Mucosa of rectum (tissue), 2 donors: Measurements from ENCODE around the gene GRM1.

Source experiments
- H3K27ac ChIP-seq, 2 donors: one replicate each; pipeline ENCODE4 v1.7.0; 2013; ENCODE audit warnings: inconsistent platforms in 2 of 2, low read depth in 2 of 2, low read length in 2 of 2
- H3K27me3 ChIP-seq, 2 donors: one replicate each; pipeline ENCODE4 v1.7.0; 2013; ENCODE audit warnings: low read length in 2 of 2; ENCODE audit not compliant: control insufficient read depth in 2 of 2, insufficient read depth in 2 of 2
- H3K36me3 ChIP-seq, 2 donors: one replicate each; pipeline ENCODE4 v1.7.0; 2013; ENCODE audit warnings: low read length in 2 of 2; ENCODE audit not compliant: control insufficient read depth in 2 of 2, insufficient read depth in 2 of 2
- H3K4me1 ChIP-seq, 2 donors: one replicate each; pipeline ENCODE4 v1.7.0; 2013; ENCODE audit warnings: low read length in 2 of 2, mild to moderate bottlenecking in 1 of 2; ENCODE audit not compliant: control insufficient read depth in 2 of 2, insufficient read depth in 2 of 2
- H3K4me3 ChIP-seq, 2 donors: one replicate each; pipeline ENCODE4 v1.7.0; 2013; ENCODE audit warnings: low read length in 2 of 2
- H3K9ac ChIP-seq, 2 donors: one replicate each; pipeline ENCODE4 v1.7.0; 2013; ENCODE audit warnings: low read length in 2 of 2, low read depth in 1 of 2, mild to moderate bottlenecking in 1 of 2
- H3K9me3 ChIP-seq, 2 donors: one replicate each; pipeline ENCODE4 v1.7.0; 2013; ENCODE audit warnings: low read length in 2 of 2; ENCODE audit not compliant: control insufficient read depth in 2 of 2
- donor health status: healthy.
- donor health status: Normal muscosa, but diverticular disease.

The GRM1 gene

DNA sequence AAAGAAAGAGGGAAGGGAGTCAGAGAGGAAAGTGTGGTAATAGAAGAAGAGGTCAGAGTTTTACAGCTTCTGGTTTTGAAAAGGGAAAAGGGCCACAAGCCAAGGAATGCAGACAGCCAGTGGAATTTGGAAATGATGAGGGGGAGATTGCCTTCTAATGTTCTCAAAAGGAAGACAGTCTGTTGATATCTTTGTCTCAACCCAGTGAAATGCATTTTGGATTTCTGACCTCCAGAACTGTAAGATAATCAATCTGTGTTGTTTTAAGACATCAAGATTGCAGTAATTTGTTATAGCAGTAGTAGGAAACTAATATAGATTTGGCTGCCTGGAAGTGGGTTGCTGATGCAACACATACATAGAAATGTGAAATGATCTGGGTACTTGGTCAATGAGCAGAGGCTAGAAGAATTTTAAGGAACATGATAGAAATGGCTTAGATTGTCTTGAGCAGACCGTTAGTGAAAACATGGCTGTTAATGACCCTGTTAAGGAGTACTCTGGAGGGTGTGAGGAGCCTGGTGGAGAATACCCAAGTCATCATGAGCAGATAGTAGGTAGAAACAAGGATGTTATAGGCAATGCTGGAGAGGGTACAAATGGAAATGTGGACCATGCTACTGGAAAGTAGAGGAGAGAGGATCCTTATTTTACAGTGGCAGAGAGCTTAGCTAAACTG is 259.0 kb downstream of the GRM1 start:
- Histone ChIP-seq H3K27ac (no peak overlapping the region), H3K4me1 (no peaks in the 10 kb centered on the region)

GRCh38 chr6:146289816-146290588 is 261.1 kb downstream of the GRM1 start:
- Histone ChIP-seq H3K4me1 (no peaks in the 10 kb centered on the region), H3K9ac (no peak overlapping the region), H3K9me3 (no peaks in the 10 kb centered on the region), H3K27me3 (no peaks in the 10 kb centered on the region), H3K36me3 (no peaks in the 10 kb centered on the region), H3K4me3 (no peak overlapping the region), H3K27ac (no peak overlapping the region)

More for the DNA sequence above, 259.0 kb downstream of the GRM1 start:
- H3K27me3 ChIP-seq = no peaks in the 10 kb centered on the region
- no peak overlapping the region for H3K4me3 ChIP-seq
- H3K36me3 ChIP-seq = no peaks in the 10 kb centered on the region
- no peak overlapping the region for H3K9ac ChIP-seq
- no peaks in the 10 kb centered on the region for H3K9me3 ChIP-seq

- Histone ChIP-seq H3K27ac (no peak overlapping the region), H3K9ac (no peak overlapping the region), H3K36me3 (no peaks in the 10 kb centered on the region), H3K4me3 (no peak overlapping the region), H3K4me1 (no peaks in the 10 kb centered on the region), H3K27me3 (no peaks in the 10 kb centered on the region), H3K9me3 (no peaks in the 10 kb centered on the region)
Measured at GRCh38 chr6:146290589-146290901, 261.7 kb downstream of the GRM1 start.

GRCh38 chr6:146292506-146292905 is 263.6 kb downstream of the GRM1 start:
- H3K9me3 ChIP-seq = no peaks in the 10 kb centered on the region
- no peaks in the 10 kb centered on the region for H3K36me3 ChIP-seq
- H3K4me1 ChIP-seq = no peaks in the 10 kb centered on the region
- no peaks in the 10 kb centered on the region for H3K27me3 ChIP-seq
- H3K9ac ChIP-seq = no peak overlapping the region
- H3K27ac ChIP-seq = no peak overlapping the region
- no peak overlapping the region for H3K4me3 ChIP-seq

- Histone ChIP-seq H3K9ac (no peak overlapping the region), H3K36me3 (no peaks in the 10 kb centered on the region), H3K27me3 (no peaks in the 10 kb centered on the region), H3K4me3 (no peak overlapping the region), H3K9me3 (no peaks in the 10 kb centered on the region), H3K27ac (no peak overlapping the region), H3K4me1 (no peaks in the 10 kb centered on the region)
Measured at GRCh38 chr6:146295695-146296094, 266.8 kb downstream of the GRM1 start.

- Histone ChIP-seq H3K36me3 (no peaks in the 10 kb centered on the region), H3K4me1 (no peaks in the 10 kb centered on the region), H3K27ac (no peak overlapping the region), H3K9me3 (no peaks in the 10 kb centered on the region), H3K4me3 (no peak overlapping the region), H3K9ac (no peak overlapping the region), H3K27me3 (no peaks in the 10 kb centered on the region)
Measured at GRCh38 chr6:146297815-146298214, 269.0 kb downstream of the GRM1 start.

DNA sequence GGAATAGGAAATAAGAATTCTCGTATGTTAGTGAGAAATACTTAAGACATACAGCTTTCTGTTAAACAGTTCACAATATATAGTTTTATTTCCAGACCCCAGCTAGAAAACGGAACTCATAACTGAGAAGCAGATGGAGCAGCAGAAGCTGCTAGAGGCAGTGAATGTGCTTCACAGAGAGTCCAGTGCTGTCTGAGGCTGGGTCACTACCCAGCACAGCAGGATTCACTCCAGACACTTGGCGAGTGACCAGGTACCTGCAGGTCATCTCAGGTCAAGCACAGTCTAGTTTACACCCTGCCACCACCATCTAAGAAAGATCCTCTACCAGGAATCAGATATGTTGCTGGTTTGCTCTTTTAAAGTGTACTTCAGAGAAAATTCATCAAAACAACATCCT is 271.7 kb downstream of the GRM1 start:
- H3K4me3 ChIP-seq = no peak overlapping the region
- H3K4me1 ChIP-seq = no peaks in the 10 kb centered on the region
- no peaks in the 10 kb centered on the region for H3K9me3 ChIP-seq
- no peaks in the 10 kb centered on the region for H3K36me3 ChIP-seq
- H3K9ac ChIP-seq = no peak overlapping the region
- H3K27ac ChIP-seq = no peak overlapping the region
- H3K27me3 ChIP-seq = no peaks in the 10 kb centered on the region

DNA sequence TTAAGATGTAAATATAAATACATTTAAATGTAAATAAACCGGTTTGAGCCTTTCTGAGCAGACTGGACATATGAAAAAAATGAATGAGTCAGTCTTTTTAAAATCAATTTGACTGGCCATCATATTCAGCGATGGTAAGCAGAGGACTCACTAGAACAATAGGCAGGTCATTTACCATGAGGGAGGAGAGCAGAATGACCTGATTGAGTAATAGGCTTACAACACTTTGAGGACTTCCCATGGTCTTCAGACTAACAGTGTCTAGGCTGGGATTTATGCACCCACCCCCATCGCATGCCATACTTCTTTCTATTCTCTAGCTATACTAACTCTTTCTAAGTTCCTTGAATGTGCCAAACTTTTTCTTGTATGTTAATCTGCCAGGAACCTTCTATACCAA is 272.9 kb downstream of the GRM1 start:
- Histone ChIP-seq H3K36me3 (no peaks in the 10 kb centered on the region), H3K9ac (no peak overlapping the region), H3K9me3 (no peaks in the 10 kb centered on the region), H3K27me3 (no peaks in the 10 kb centered on the region), H3K4me1 (no peaks in the 10 kb centered on the region), H3K4me3 (no peak overlapping the region), H3K27ac (no peak overlapping the region)

DNA sequence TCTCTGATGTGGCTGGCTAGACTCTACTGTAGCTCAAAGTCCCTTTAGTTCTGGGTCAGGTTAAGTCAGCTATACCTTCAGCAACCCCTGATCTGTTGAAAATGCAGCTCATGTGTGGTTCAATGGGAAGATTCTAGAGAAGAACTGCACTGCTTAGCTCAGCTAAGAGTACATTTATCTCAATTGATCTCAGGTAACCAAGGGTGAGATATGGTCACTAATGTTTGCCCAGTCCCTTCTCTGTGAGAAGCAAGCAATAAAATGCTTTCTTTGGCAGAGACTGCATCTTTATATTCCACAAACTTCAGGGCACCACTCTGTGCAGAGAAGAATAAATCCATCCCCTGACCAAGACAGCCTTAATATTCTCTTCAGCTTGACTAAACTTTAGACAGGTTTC is 274.1 kb downstream of the GRM1 start:
- Histone ChIP-seq H3K27ac (no peak overlapping the region), H3K27me3 (no peaks in the 10 kb centered on the region), H3K4me1 (no peaks in the 10 kb centered on the region), H3K4me3 (no peak overlapping the region), H3K9ac (no peak overlapping the region), H3K9me3 (no peaks in the 10 kb centered on the region), H3K36me3 (no peaks in the 10 kb centered on the region)

DNA sequence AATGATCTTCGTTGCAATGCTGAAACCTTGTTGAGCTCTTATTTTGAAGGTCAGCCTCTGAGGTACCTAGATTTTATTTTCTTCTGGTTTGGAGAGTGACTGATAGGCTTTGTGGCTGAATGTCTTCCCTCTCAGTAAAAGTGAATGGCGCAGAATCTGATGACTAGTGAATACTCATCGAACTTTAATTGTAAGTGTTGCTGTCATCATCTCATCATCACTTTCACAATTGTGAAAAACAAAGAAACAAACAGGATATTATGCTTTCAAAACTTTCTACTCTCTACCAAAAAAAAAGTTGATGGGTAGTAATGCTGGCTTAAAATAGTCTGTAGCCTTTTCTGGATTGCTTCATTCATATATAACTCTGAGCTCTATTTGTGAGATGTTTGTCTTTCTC is 275.3 kb downstream of the GRM1 start:
- no peaks in the 10 kb centered on the region for H3K4me1 ChIP-seq
- no peak overlapping the region for H3K27ac ChIP-seq
- no peaks in the 10 kb centered on the region for H3K27me3 ChIP-seq
- no peak overlapping the region for H3K9ac ChIP-seq
- H3K4me3 ChIP-seq = no peak overlapping the region
- H3K36me3 ChIP-seq = no peaks in the 10 kb centered on the region
- no peaks in the 10 kb centered on the region for H3K9me3 ChIP-seq
